ENCODE measurements around the gene ZFX. TPM values are rescaled to one million over a fixed set of nuclear protein-coding genes. Genes with fewer than 3 reads are reported as not detected.

The ZFX gene
- total and polyA plus RNA-seq, 3 donors from 2014 or later = 10.8 to 45.1 (median 38.5) TPM

- no peaks in the 10 kb centered on the region for H3K9me3 ChIP-seq
- 59 to 77% methylated on average over 2 of the region's 2 CpGs for WGBS, 2 donors
- H3K27me3 ChIP-seq = no peaks in the 10 kb centered on the region
- H3K4me1 ChIP-seq = no peaks in the 10 kb centered on the region
- DNase-seq = no peak
- TF ChIP-seq CTCF (IDR thresholded peaks at IDR 0.05) = no peak
- TF ChIP-seq POLR2A (IDR thresholded peaks at IDR 0.05) = no peak
- H3K27ac ChIP-seq = no peak overlapping the region
- H3K4me3 ChIP-seq = no peak overlapping the region
- intact Hi-C loops (cut with DNase I; ENCODE audit: low total_unique reads) = no loop called here
- no peaks in the 10 kb centered on the region for H3K36me3 ChIP-seq (ENCODE audit: low read depth, missing control alignments)
Measured at GRCh38 chrX:24200133-24200532, 50.6 kb downstream of the ZFX start.

DNA sequence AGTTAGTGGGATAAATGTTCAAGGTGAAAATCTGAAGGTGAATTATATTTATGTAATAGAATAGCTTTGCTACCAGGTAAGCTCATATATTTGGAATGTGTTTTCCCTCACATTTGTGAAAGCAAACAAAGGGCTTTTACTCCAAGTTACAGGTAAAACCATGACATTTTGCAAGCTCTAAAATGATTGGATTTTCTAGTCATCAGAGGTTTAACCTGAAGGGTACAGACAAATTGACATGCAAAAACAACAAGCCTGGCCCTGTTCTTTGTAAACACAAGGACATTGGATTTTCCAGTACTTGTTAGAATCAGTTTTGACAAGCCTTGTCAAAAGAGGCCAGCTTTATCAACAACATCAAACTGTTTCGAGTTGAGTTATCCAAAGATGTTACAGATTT lies 51.7 kb downstream of the ZFX start:
- H3K36me3 ChIP-seq (ENCODE audit: low read depth, missing control alignments) = no peaks in the 10 kb centered on the region
- DNase-seq = no peak
- no peaks in the 10 kb centered on the region for H3K4me1 ChIP-seq
- no peaks in the 10 kb centered on the region for H3K27me3 ChIP-seq
- intact Hi-C loops (cut with DNase I; ENCODE audit: low total_unique reads) = no loop called here
- WGBS, 2 donors = 42 to 50% methylated on average over 1 of the region's 1 CpG
- no peak overlapping the region for H3K4me3 ChIP-seq
- H3K9me3 ChIP-seq = no peaks in the 10 kb centered on the region
- TF ChIP-seq POLR2A (IDR thresholded peaks at IDR 0.05) (no peak), CTCF (IDR thresholded peaks at IDR 0.05) (no peak)
- H3K27ac ChIP-seq = peak overlapping the region in 1 of 2 donors; percentile 1

- WGBS, 2 donors = 63 to 64% methylated on average over 6 of the region's 6 CpGs
- intact Hi-C loops (cut with DNase I; ENCODE audit: low total_unique reads) = no loop called here
- Histone ChIP-seq H3K27ac (no peak overlapping the region), H3K27me3 (no peaks in the 10 kb centered on the region), H3K4me3 (no peak overlapping the region), H3K4me1 (no peaks in the 10 kb centered on the region), H3K36me3 (ENCODE audit: low read depth, missing control alignments) (no peaks in the 10 kb centered on the region), H3K9me3 (no peaks in the 10 kb centered on the region)
- no peak for TF ChIP-seq CTCF (IDR thresholded peaks at IDR 0.05)
- no peak for TF ChIP-seq POLR2A (IDR thresholded peaks at IDR 0.05)
- no peak for DNase-seq
Measured at GRCh38 chrX:24202465-24203031, 53.0 kb downstream of the ZFX start.

DNA sequence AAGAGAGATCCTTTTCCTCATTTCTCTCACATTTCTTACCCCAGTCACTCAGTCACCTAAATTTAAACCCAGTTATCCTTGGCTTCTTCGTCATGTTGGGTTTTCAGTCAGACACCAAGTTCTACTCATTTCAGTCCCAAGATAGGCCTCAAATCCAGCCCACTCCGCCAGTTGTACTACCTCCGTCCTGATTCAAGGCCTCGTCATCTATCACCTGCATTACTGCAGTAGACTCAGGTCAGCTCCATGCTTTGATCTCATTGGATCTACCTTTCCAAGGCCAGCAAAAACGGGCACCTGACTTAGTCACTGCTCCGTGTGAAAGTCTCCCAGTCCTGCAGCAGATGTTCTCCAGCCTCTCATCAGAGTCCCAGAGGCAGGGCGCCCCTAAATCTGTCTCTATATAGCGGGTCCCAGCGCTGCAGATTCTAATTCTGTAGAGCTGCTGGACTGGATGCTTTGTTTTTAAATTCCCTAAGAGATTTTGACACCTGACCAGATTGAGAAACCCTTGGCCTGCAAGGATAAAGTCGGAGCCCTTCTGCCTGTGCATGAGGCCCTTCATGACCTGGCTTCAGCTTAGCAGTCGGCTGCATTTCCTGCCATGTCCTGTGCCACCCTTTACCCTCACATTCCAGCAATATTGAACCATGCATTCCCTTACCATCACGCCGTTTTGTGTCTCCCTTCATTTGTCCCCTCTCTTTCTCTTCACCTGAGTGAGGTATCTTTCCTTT lies 53.7 kb downstream of the ZFX start:
- 82 to 87% methylated on average over 12 to 13 of the region's 13 CpGs for WGBS, 2 donors
- Histone ChIP-seq H3K27me3 (no peaks in the 10 kb centered on the region), H3K4me3 (no peak overlapping the region), H3K36me3 (ENCODE audit: low read depth, missing control alignments) (no peaks in the 10 kb centered on the region), H3K9me3 (no peaks in the 10 kb centered on the region), H3K27ac (no peak overlapping the region), H3K4me1 (no peaks in the 10 kb centered on the region)
- TF ChIP-seq CTCF (IDR thresholded peaks at IDR 0.05) = no peak
- no peak for TF ChIP-seq POLR2A (IDR thresholded peaks at IDR 0.05)
- intact Hi-C loops (cut with DNase I; ENCODE audit: low total_unique reads) = no loop called here
- DNase-seq = no peak

DNA sequence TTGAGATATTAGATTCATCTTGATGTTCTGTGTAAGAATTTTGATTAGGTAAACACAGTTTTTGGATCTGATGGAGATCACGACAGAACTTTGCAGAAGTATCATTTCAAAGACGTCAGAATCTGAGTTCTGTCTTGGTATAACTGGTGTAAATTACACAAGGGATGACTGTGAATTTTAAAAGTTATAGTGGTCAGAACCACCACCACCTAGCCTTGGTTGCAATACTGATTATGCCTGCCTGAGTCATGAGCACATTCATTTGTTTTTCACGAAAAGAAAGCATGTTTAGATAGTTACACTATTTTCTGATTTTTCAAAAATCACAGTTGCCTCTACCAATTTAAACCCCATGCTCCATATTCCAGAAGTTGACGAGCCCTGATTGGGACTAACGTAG lies 54.8 kb downstream of the ZFX start:
- no peaks in the 10 kb centered on the region for H3K36me3 ChIP-seq (ENCODE audit: low read depth, missing control alignments)
- DNase-seq = no peak
- WGBS, 2 donors = 69 to 77% methylated on average over 5 of the region's 5 CpGs

More for the DNA sequence above, 54.8 kb downstream of the ZFX start:
- Histone ChIP-seq H3K9me3 (no peaks in the 10 kb centered on the region), H3K4me1 (no peaks in the 10 kb centered on the region), H3K27me3 (no peaks in the 10 kb centered on the region), H3K27ac (no peak overlapping the region), H3K4me3 (no peak overlapping the region)
- no peak for TF ChIP-seq CTCF (IDR thresholded peaks at IDR 0.05)
- TF ChIP-seq POLR2A (IDR thresholded peaks at IDR 0.05) = no peak
- intact Hi-C loops (cut with DNase I; ENCODE audit: low total_unique reads) = no loop called here

All from testis (tissue), 3 donors.